ENCODE results near the gene OSBPL5. TPM values are rescaled to one million over a fixed set of nuclear protein-coding genes. Genes with fewer than 3 reads are reported as not detected.

Gene OSBPL5

GRCh38 chr11:3040881-3041280 lies 124.2 kb downstream of the OSBPL5 start:
- Histone ChIP-seq H2BK5ac (ENCODE audit: low read depth, low read length, poor library complexity, severe bottlenecking) (no peak overlapping the region), H2BK15ac (ENCODE audit: low read depth, poor library complexity, severe bottlenecking) (no peak overlapping the region), H2BK120ac (ENCODE audit: low read depth, low read length) (no peak overlapping the region), H3K9ac (ENCODE audit: low read length) (no peak overlapping the region), H2AK5ac (ENCODE audit: low read length, severe bottlenecking) (no peak overlapping the region), H3K4me2 (ENCODE audit: low read length, poor library complexity, severe bottlenecking) (no peak overlapping the region), H3K36me3 (ENCODE audit: control insufficient read depth in 1 of 2, insufficient read depth in 2 of 2, low read depth in 1 of 2, low read length in 2 of 2) (peaks cover 73 to 75% of the 10 kb centered on the region in 2 experiments), H3K9me3 (ENCODE audit: control insufficient read depth, low read length) (no peaks in the 10 kb centered on the region), H3K4me1 (ENCODE audit: control insufficient read depth, insufficient read depth, low read depth, low read length) (peaks cover 33% of the 10 kb centered on the region), H2AFZ (ENCODE audit: low read depth, low read length) (no peak overlapping the region), H2BK12ac (ENCODE audit: low read length in 2 of 2) (no peak overlapping the region), H3K4ac (ENCODE audit: low read depth in 1 of 2, low read length in 2 of 2) (no peak overlapping the region), H3K27ac (ENCODE audit: low read length, poor library complexity, severe bottlenecking) (no peak overlapping the region), H3K18ac (ENCODE audit: low read depth in 1 of 2, low read length in 2 of 2) (no peak overlapping the region), H3K4me3 (ENCODE audit: insufficient read depth in 1 of 2, low read depth in 1 of 2, low read length in 2 of 2) (no peak overlapping the region), H3K79me1 (replicated peaks; ENCODE audit: low read length, poor library complexity, severe bottlenecking) (peaks cover 29% of the 10 kb centered on the region), H3K23ac (ENCODE audit: low read length in 2 of 2) (no peak overlapping the region), H3K14ac (ENCODE audit: low read length in 2 of 2) (no peak overlapping the region), H3K27me3 (ENCODE audit: control insufficient read depth in 1 of 2, insufficient read depth in 1 of 2, low read length in 2 of 2) (no peaks in the 10 kb centered on the region), H4K91ac (ENCODE audit: low read length) (no peak overlapping the region), H4K8ac (ENCODE audit: low read length) (no peak overlapping the region)
- WGBS, result 95% methylated on average over 4 of the region's 9 CpGs
- no peak for DNase-seq

GRCh38 chr11:3037945-3038271 lies 127.2 kb downstream of the OSBPL5 start:
- H2BK15ac ChIP-seq (ENCODE audit: low read depth, poor library complexity, severe bottlenecking), result no peak overlapping the region
- no peaks in the 10 kb centered on the region for H3K27me3 ChIP-seq (ENCODE audit: control insufficient read depth in 1 of 2, insufficient read depth in 1 of 2, low read length in 2 of 2)
- no peak overlapping the region for H3K14ac ChIP-seq (ENCODE audit: low read length in 2 of 2)
- peaks cover 56 to 85% of the 10 kb centered on the region in 2 experiments for H3K36me3 ChIP-seq (ENCODE audit: control insufficient read depth in 1 of 2, insufficient read depth in 2 of 2, low read depth in 1 of 2, low read length in 2 of 2)
- no peak overlapping the region for H3K4ac ChIP-seq (ENCODE audit: low read depth in 1 of 2, low read length in 2 of 2)
- 93% methylated on average over 12 of the region's 12 CpGs for WGBS
- no peak overlapping the region for H2AK5ac ChIP-seq (ENCODE audit: low read length, severe bottlenecking)
- peaks cover 14% of the 10 kb centered on the region for H3K4me1 ChIP-seq (ENCODE audit: control insufficient read depth, insufficient read depth, low read depth, low read length)
- H3K27ac ChIP-seq (ENCODE audit: low read length, poor library complexity, severe bottlenecking), result no peak overlapping the region
- DNase-seq, result no peak
- H2BK120ac ChIP-seq (ENCODE audit: low read depth, low read length), result no peak overlapping the region
- H2AFZ ChIP-seq (ENCODE audit: low read depth, low read length), result no peak overlapping the region
- H4K8ac ChIP-seq (ENCODE audit: low read length), result no peak overlapping the region
- H3K9ac ChIP-seq (ENCODE audit: low read length), result no peak overlapping the region
- H3K18ac ChIP-seq (ENCODE audit: low read depth in 1 of 2, low read length in 2 of 2), result no peak overlapping the region
- H3K9me3 ChIP-seq (ENCODE audit: control insufficient read depth, low read length), result no peaks in the 10 kb centered on the region
- no peak overlapping the region for H3K23ac ChIP-seq (ENCODE audit: low read length in 2 of 2)
- no peak overlapping the region for H2BK12ac ChIP-seq (ENCODE audit: low read length in 2 of 2)
- H3K4me2 ChIP-seq (ENCODE audit: low read length, poor library complexity, severe bottlenecking), result no peak overlapping the region
- no peak overlapping the region for H2BK5ac ChIP-seq (ENCODE audit: low read depth, low read length, poor library complexity, severe bottlenecking)
- peaks cover 30% of the 10 kb centered on the region for H3K79me1 ChIP-seq (replicated peaks; ENCODE audit: low read length, poor library complexity, severe bottlenecking)
- H4K91ac ChIP-seq (ENCODE audit: low read length), result no peak overlapping the region
- no peak overlapping the region for H3K4me3 ChIP-seq (ENCODE audit: insufficient read depth in 1 of 2, low read depth in 1 of 2, low read length in 2 of 2)

Small RNA genes within 50 kb of the gene (small RNA-seq; reads per million reads assigned to genes)
- not detected for gene RNU1-91P (ENCODE audit: low read depth)

All from mesenchymal stem cell (in vitro differentiated cells and primary cell).